A549 (cell line): ENCODE data around the gene SPATA9. TPM values are rescaled to one million over a fixed set of nuclear protein-coding genes. Genes with fewer than 3 reads are reported as not detected.

Source experiments
- ATAC-seq, 2 experiments: fragments of 200-7000 bp in 1 of 2; fragments of >200 bp in 1 of 2; cut with Nextera tagmentation in 1 of 2; cut with Tn5 transposase in 1 of 2; 3 replicates each; pipeline versions ENCODE4 v1.8.0 to v1.9.1; 2018 to 2020; ENCODE audit warnings: mild to moderate bottlenecking in 1 of 2, moderate library complexity in 1 of 2
- CTCF ChIA-PET: fragments of 300-600 bp; sonication (Branson Sonifier 250); formaldehyde crosslinking; extraction: SDS; loops from one replicate; lab custom pipeline; 2021; ENCODE audit warnings: antibody characterized with exemption, inconsistent platforms; lab: Yijun Ruan, JAX
- POLR2A ChIA-PET: fragments of 350-600 bp; formaldehyde crosslinking; extraction: SDS; loops from one replicate; lab custom pipeline; 2021; ENCODE audit warnings: antibody characterized with exemption, inconsistent platforms; lab: Yijun Ruan, JAX
- DNase-seq, 2 experiments: peaks; one replicate each; pipeline versions ENCODE4 v3.0.0 to v3.0.0-alpha.2; 2011 to 2016; ENCODE audit warnings: low read depth in 1 of 2, low spot score in 1 of 2
- FAIRE-seq: peaks from 2 replicates; lab custom pipeline; 2011; peaks lifted over from hg19 to GRCh38; lab: Jason Lieb, UNC
- H3K27ac ChIP-seq, 2 experiments: fragments of >200 bp; sonication (Bioruptor Twin); formaldehyde crosslinking; 3 replicates each; pipeline ENCODE4 v1.5.1; 2016 to 2017
- H3K4me1 ChIP-seq: fragments of >200 bp; sonication (Bioruptor Twin); formaldehyde crosslinking; 3 replicates; pipeline ENCODE4 v1.6.1; 2016
- H3K4me2 ChIP-seq: fragments of >200 bp; sonication (Bioruptor Twin); formaldehyde crosslinking; 3 replicates; pipeline ENCODE4 v1.6.1; 2016
- H3K4me3 ChIP-seq: fragments of >200 bp; sonication (Bioruptor Twin); formaldehyde crosslinking; 3 replicates; pipeline ENCODE4 v1.5.1; 2016
- H3K9me3 ChIP-seq: fragments of >200 bp; sonication (Bioruptor Twin); formaldehyde crosslinking; 3 replicates; pipeline ENCODE4 v1.6.1; 2016
- CBX8 ChIP-seq: fragments of 200-600 bp; sonication (generic); IDR thresholded peaks from 2 replicates; pipeline ENCODE4 v1.6.1; 2016
- CHD2 ChIP-seq: fragments of 150-350 bp; IDR thresholded peaks from 2 replicates; pipeline ENCODE4 v1.6.1; 2014; ENCODE audit warnings: low read length; ENCODE audit not compliant: partially characterized antibody
- HOXB13 ChIP-seq: fragments of 250-450 bp; sonication (Bioruptor Pico); IDR thresholded peaks from 2 replicates; pipeline ENCODE4 v1.5.0; 2020; ENCODE audit warnings: low read depth, mild to moderate bottlenecking, moderate library complexity
- HOXB5 ChIP-seq: fragments of 250-450 bp; sonication (Bioruptor Pico); IDR thresholded peaks from 2 replicates; pipeline ENCODE4 v1.5.0; 2020; ENCODE audit warnings: mild to moderate bottlenecking, moderate library complexity
- MAZ ChIP-seq: fragments of 150-350 bp; IDR thresholded peaks from 2 replicates; pipeline ENCODE4 v1.6.1; 2014; ENCODE audit warnings: antibody characterized with exemption, low read depth, low read length, borderline replicate concordance
- MYC ChIP-seq: IDR thresholded peaks from 2 replicates; pipeline ENCODE4 v1.6.1; 2012; ENCODE audit warnings: mild to moderate bottlenecking, inconsistent platforms, low read length, improper control_type of control experiment, borderline replicate concordance
- RAD21 ChIP-seq, 2 experiments: fragments of >200 bp in 1 of 2; sonication (Bioruptor Twin) in 1 of 2; formaldehyde crosslinking in 1 of 2; IDR thresholded peaks in 1 of 2; conservative IDR thresholded peaks in 1 of 2; 2 replicates in 1 of 2; 3 replicates in 1 of 2; pipeline ENCODE4 v1.6.1; 2012 to 2018; ENCODE audit warnings: inconsistent platforms in 1 of 2
- SREBF2 ChIP-seq: fragments of 450-650 bp; IDR thresholded peaks from 2 replicates; pipeline ENCODE4 v1.6.1; 2014; ENCODE audit warnings: mild to moderate bottlenecking, moderate library complexity
- ZNF302 ChIP-seq: fragments of 250-450 bp; sonication (Bioruptor Pico); IDR thresholded peaks from 2 replicates; pipeline ENCODE4 v1.9.0; 2021; ENCODE audit warnings: inconsistent platforms, mild to moderate bottlenecking, moderate library complexity
- WGBS: methylation state at CpG from one replicate; pipeline ENCODE4 v1.1.6; 2017; ENCODE audit errors: missing lambda C conversion rate; 5-methylcytosine and 5-hydroxymethylcytosine counted together
- polyA plus RNA-seq, 4 experiments: library from polyadenylated mRNA; depleted of rRNA in 3 of 4; stranded (reverse); fragments of >200 nt; fragmentation: RNase III in 1 of 4; extraction: RNeasy Plus Mini Kit Qiagen cat#74134 plus additional on column Dnase treatment in 1 of 4; gene quantifications; 2 replicates in 3 of 4; 3 replicates in 1 of 4; pipeline ENCODE4 v1.2.3, GENCODE V29; 2011 to 2017
- TF ChIP-seq, protein P1 (sequence below): fragments of 200-600 bp; sonication (generic); IDR thresholded peaks from 2 replicates; pipeline ENCODE4 v1.6.1; 2016; ENCODE audit warnings: antibody characterized with exemption, mild to moderate bottlenecking, moderate library complexity
- TF ChIP-seq, protein P2 (sequence below): fragments of 250-450 bp; sonication (Bioruptor Pico); IDR thresholded peaks from 2 replicates; pipeline ENCODE4 v1.5.0; 2021; ENCODE audit warnings: mild to moderate bottlenecking, moderate library complexity, borderline replicate concordance
- TF ChIP-seq, protein P3 (sequence below): fragments of 250-450 bp; sonication (Bioruptor Pico); IDR thresholded peaks from 2 replicates; pipeline ENCODE4 v1.5.0; 2020; ENCODE audit warnings: low read depth, mild to moderate bottlenecking, moderate library complexity

SPATA9 gene
- polyA plus RNA-seq, 2 of the 4 experiments (the other 2 are of a cell fraction) = 0.16 TPM; not detected in 1

DNA sequence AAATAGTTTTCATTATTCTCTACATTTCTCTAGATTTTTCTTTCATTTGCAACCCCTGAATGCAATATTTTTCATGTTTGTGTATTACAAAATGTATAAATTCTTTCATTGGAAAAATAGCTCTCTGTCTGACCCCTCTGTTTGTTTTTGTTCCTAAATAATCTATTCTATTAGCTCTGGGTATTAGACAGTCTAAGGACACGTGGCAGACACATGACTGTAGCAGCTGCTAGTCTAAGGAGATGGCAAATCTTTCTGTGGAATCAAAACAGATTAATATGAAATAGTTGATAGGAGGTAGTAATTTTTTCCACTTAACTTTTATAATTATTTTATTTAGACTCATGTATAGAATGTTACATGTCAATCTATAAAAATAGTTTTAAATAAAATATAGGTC is 21.4 kb upstream of the SPATA9 start:
- no peak for DNase-seq
- H3K27ac ChIP-seq = no peak overlapping the region
- H3K4me1 ChIP-seq = no peaks in the 10 kb centered on the region
- ChIA-PET CTCF (no interaction called here), POLR2A (no interaction called here)
- no peak overlapping the region for H3K4me2 ChIP-seq
- no peak for TF ChIP-seq CBX8
- no peak for FAIRE-seq
- H3K9me3 ChIP-seq = no peaks in the 10 kb centered on the region
- 43% methylated on average over 1 of the region's 1 CpG for WGBS
- no peak overlapping the region for H3K4me3 ChIP-seq
- no peak for ATAC-seq

DNA sequence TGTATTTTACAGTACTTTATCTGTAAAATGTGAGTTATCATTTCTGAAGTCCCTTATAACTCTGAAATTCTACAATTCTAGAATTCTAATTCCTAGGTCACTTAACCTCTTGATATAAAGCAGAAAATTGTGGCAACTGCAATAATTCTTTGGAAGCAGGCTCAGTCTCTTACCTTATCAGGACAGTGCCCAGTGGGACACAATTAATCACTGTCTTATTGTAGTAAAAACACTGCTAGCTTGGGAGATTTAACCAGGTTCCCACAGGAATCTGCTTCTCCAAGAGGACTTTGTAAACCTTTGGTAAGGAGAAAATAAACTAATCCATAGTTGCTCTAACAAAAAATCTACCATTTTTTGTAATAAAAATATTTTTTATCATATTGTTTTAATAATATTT is 18.3 kb upstream of the SPATA9 start:
- H3K4me2 ChIP-seq = no peak overlapping the region
- TF ChIP-seq MYC (no peak), CHD2 (no peak)
- TF ChIP-seq, protein P1, sequence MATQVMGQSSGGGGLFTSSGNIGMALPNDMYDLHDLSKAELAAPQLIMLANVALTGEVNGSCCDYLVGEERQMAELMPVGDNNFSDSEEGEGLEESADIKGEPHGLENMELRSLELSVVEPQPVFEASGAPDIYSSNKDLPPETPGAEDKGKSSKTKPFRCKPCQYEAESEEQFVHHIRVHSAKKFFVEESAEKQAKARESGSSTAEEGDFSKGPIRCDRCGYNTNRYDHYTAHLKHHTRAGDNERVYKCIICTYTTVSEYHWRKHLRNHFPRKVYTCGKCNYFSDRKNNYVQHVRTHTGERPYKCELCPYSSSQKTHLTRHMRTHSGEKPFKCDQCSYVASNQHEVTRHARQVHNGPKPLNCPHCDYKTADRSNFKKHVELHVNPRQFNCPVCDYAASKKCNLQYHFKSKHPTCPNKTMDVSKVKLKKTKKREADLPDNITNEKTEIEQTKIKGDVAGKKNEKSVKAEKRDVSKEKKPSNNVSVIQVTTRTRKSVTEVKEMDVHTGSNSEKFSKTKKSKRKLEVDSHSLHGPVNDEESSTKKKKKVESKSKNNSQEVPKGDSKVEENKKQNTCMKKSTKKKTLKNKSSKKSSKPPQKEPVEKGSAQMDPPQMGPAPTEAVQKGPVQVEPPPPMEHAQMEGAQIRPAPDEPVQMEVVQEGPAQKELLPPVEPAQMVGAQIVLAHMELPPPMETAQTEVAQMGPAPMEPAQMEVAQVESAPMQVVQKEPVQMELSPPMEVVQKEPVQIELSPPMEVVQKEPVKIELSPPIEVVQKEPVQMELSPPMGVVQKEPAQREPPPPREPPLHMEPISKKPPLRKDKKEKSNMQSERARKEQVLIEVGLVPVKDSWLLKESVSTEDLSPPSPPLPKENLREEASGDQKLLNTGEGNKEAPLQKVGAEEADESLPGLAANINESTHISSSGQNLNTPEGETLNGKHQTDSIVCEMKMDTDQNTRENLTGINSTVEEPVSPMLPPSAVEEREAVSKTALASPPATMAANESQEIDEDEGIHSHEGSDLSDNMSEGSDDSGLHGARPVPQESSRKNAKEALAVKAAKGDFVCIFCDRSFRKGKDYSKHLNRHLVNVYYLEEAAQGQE = no peak
- TF ChIP-seq, protein P2, sequence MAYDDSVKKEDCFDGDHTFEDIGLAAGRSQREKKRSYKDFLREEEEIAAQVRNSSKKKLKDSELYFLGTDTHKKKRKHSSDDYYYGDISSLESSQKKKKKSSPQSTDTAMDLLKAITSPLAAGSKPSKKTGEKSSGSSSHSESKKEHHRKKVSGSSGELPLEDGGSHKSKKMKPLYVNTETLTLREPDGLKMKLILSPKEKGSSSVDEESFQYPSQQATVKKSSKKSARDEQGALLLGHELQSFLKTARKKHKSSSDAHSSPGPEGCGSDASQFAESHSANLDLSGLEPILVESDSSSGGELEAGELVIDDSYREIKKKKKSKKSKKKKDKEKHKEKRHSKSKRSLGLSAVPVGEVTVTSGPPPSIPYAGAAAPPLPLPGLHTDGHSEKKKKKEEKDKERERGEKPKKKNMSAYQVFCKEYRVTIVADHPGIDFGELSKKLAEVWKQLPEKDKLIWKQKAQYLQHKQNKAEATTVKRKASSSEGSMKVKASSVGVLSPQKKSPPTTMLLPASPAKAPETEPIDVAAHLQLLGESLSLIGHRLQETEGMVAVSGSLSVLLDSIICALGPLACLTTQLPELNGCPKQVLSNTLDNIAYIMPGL (CRISPR knock-in tag) = no peak
- no peak overlapping the region for H3K27ac ChIP-seq
- ChIA-PET POLR2A (no interaction called here), CTCF (no interaction called here)
- ATAC-seq = no peak
- no peak for DNase-seq
- no peak overlapping the region for H3K4me3 ChIP-seq
- peaks cover 13% of the 10 kb centered on the region for H3K4me1 ChIP-seq
- no peaks in the 10 kb centered on the region for H3K9me3 ChIP-seq
- no peak for FAIRE-seq

DNA sequence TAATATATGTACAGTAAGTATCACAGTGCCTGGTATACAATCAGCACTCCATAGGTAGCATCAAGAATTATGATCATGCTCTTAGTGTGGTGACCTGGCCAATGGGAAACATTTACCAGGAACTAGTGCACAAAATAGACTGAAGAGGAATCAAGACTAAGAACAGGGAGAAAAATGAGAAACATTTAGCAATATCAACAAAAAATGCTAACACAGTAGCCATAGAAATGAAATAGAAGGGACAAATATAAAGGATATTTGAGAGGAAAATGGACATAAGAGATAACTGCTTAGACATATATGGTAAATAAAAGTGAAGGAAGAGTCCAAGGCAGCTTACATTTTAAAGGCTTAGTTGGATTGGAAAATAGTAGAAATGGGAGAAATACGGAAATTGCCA is 16.5 kb upstream of the SPATA9 start:
- ATAC-seq = no peak
- POLR2A ChIA-PET = no interaction called here
- DNase-seq = no peak
- CTCF ChIA-PET = interaction anchor here (0.9 kb wide), 1 partner anchor 26 kb away, joined by 3 read pairs; no protein-coding TSS in a partner anchor
- Histone ChIP-seq H3K4me3 (no peak overlapping the region), H3K9me3 (no peaks in the 10 kb centered on the region), H3K4me1 (peaks cover 13% of the 10 kb centered on the region), H3K27ac (no peak overlapping the region), H3K4me2 (no peak overlapping the region)
- TF ChIP-seq, protein P3, sequence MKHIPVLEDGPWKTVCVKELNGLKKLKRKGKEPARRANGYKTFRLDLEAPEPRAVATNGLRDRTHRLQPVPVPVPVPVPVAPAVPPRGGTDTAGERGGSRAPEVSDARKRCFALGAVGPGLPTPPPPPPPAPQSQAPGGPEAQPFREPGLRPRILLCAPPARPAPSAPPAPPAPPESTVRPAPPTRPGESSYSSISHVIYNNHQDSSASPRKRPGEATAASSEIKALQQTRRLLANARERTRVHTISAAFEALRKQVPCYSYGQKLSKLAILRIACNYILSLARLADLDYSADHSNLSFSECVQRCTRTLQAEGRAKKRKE (CRISPR knock-in tag) = no peak
- TF ChIP-seq HOXB5 (CRISPR knock-in tag) (no peak), HOXB13 (CRISPR knock-in tag) (no peak), RAD21 (conservative IDR thresholded peaks at IDR 0.05 in 1 of 2, IDR thresholded peaks at IDR 0.05 in 1 of 2) (no peak), MAZ (no peak), ZNF302 (CRISPR knock-in tag) (no peak), SREBF2 (no peak)
- TF ChIP-seq, protein P1 = no peak
- FAIRE-seq = no peak
- WGBS = 87% methylated on average over 1 of the region's 1 CpG
